ENCODE data around the gene PILRB. TPM values are rescaled to one million over a fixed set of nuclear protein-coding genes. Genes with fewer than 3 reads are reported as not detected.
"Not testable (repeated sequence)": the region's sequence is repeated elsewhere in the genome, so short reads cannot be mapped to it uniquely, and the experiment has no call there.

The PILRB gene
- total RNA-seq, 1 donor from 2014 or later = 4.2 TPM

DNA sequence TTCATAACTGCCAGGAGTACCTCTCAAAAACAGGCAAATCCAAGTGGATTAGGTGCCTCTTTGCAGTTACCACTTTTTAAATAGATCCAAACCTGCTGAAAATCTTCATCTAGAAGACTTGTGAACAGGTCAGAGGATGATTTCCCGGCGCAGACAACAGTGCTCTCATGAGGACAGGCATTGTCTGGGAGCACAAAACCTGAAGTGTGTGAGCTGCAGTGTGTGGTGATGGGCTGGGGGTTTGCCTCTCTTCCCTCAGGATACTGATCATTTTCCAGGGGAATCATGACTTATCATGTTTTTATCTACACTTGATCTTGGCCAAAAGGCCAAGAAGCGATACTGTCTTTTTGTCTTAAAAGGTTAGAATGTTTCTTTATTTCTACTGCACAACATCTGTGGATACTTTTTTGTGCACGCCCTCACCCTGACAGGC is 13.8 kb upstream of the PILRB start:
- H3K27me3 ChIP-seq (ENCODE audit: control insufficient read depth in 3 of 3, insufficient read depth in 3 of 3, low read length in 3 of 3); H3K9me3 ChIP-seq (ENCODE audit: control insufficient read depth in 3 of 3, low read length in 3 of 3); H3K4me3 ChIP-seq (ENCODE audit: low read length in 3 of 3): not testable (repeated sequence)
- Histone ChIP-seq H3K27ac (ENCODE audit: low read depth, low read length) (peak overlapping the region; percentile 79), H3K9ac (ENCODE audit: low read depth in 1 of 3, low read length in 3 of 3) (peak overlapping the region in 2 of 3 donors; percentile 3 to 33), H3K36me3 (ENCODE audit: control insufficient read depth in 3 of 3, insufficient read depth in 3 of 3, low read length in 3 of 3) (peaks cover 20 to 31% (median 24%) of the 10 kb centered on the region in 3 donors), H3K4me1 (ENCODE audit: control insufficient read depth in 3 of 3, insufficient read depth in 3 of 3, low read length in 3 of 3) (peaks cover 25 to 33% (median 28%) of the 10 kb centered on the region in 3 donors)

DNA sequence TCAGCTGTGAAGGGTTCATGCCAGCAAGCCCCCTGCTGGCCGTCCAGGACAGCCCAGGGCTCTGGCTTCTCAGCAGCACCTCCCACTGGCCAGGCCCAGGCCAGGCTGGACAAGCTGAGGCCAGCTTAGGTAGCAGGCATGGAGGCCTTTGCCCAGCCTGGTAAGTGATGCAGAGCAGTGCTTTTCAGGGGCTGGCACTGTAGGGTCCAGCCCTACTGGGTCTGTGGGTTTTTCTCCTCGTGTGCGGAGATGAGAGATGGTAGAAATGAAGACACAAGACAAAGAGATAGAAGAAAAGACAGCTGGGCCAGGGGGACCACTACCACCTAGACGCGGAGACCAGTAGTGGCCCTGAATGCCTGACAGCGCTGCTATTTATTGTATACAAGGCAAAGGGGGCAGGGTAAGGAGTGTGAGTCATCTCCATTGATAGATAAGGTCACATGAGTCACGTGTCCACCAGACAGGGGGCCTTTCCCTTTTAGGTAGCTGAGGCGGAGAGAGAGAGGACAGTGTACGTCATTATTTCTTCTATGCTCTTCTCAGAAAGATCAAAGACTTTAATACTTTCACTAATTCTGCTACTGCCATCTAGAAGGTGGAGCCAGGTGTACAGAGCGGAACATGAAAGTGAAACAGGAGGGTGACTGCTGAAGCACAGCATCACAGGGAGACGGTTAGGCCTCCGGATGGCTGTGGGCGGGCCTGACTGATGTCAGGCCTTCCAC is 13.2 kb upstream of the PILRB start:
- H3K9ac ChIP-seq (ENCODE audit: low read depth in 1 of 3, low read length in 3 of 3) = peak overlapping the region in 2 of 3 donors; percentile 40 to 50
- H3K9me3 ChIP-seq (ENCODE audit: control insufficient read depth in 3 of 3, low read length in 3 of 3); H3K27me3 ChIP-seq (ENCODE audit: control insufficient read depth in 3 of 3, insufficient read depth in 3 of 3, low read length in 3 of 3); H3K4me3 ChIP-seq (ENCODE audit: low read length in 3 of 3): not testable (repeated sequence)
- peak overlapping the region; percentile 79 for H3K27ac ChIP-seq (ENCODE audit: low read depth, low read length)
- peaks cover 26 to 36% (median 26%) of the 10 kb centered on the region in 3 donors for H3K36me3 ChIP-seq (ENCODE audit: control insufficient read depth in 3 of 3, insufficient read depth in 3 of 3, low read length in 3 of 3)
- H3K4me1 ChIP-seq (ENCODE audit: control insufficient read depth in 3 of 3, insufficient read depth in 3 of 3, low read length in 3 of 3) = peaks cover 25 to 33% (median 28%) of the 10 kb centered on the region in 3 donors

DNA sequence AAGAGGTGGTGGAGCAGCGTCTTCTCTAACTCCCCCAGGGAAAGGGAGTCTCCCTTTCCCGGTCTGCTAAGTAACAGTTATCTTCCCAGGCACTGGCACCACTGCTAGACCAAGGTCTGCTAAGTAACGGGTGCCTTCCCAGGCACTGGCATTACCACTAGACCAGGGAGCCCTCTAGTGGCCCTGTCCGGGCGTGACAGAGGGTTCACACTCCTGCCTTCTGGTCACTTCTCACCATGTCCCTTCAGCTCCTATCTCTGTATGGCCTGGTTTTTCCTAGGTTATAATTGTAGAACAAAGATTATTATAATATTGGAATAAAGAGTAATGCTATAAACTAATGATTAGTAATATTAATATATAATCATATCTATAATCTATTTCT is 12.6 kb upstream of the PILRB start:
- not testable (repeated sequence) for H3K9ac ChIP-seq (ENCODE audit: low read depth in 1 of 3, low read length in 3 of 3); H3K4me3 ChIP-seq (ENCODE audit: low read length in 3 of 3); H3K27me3 ChIP-seq (ENCODE audit: control insufficient read depth in 3 of 3, insufficient read depth in 3 of 3, low read length in 3 of 3); H3K9me3 ChIP-seq (ENCODE audit: control insufficient read depth in 3 of 3, low read length in 3 of 3)
- H3K36me3 ChIP-seq (ENCODE audit: control insufficient read depth in 3 of 3, insufficient read depth in 3 of 3, low read length in 3 of 3) = peaks cover 30 to 39% (median 30%) of the 10 kb centered on the region in 3 donors
- peak overlapping the region; percentile 79 for H3K27ac ChIP-seq (ENCODE audit: low read depth, low read length)
- H3K4me1 ChIP-seq (ENCODE audit: control insufficient read depth in 3 of 3, insufficient read depth in 3 of 3, low read length in 3 of 3) = peaks cover 25 to 33% (median 28%) of the 10 kb centered on the region in 3 donors

GRCh38 chr7:100346921-100347320 is 11.0 kb upstream of the PILRB start:
- Histone ChIP-seq H3K9me3 (ENCODE audit: control insufficient read depth in 3 of 3, low read length in 3 of 3) (no peaks in the 10 kb centered on the region), H3K27ac (ENCODE audit: low read depth, low read length) (peak overlapping the region; percentile 29), H3K4me1 (ENCODE audit: control insufficient read depth in 3 of 3, insufficient read depth in 3 of 3, low read length in 3 of 3) (peaks cover 25 to 28% (median 27%) of the 10 kb centered on the region in 3 donors), H3K9ac (ENCODE audit: low read depth in 1 of 3, low read length in 3 of 3) (no peak overlapping the region), H3K36me3 (ENCODE audit: control insufficient read depth in 3 of 3, insufficient read depth in 3 of 3, low read length in 3 of 3) (peaks cover 40 to 45% (median 43%) of the 10 kb centered on the region in 3 donors), H3K4me3 (ENCODE audit: low read length in 3 of 3) (no peak overlapping the region), H3K27me3 (ENCODE audit: control insufficient read depth in 3 of 3, insufficient read depth in 3 of 3, low read length in 3 of 3) (no peaks in the 10 kb centered on the region)

GRCh38 chr7:100348805-100349204 is 9.1 kb upstream of the PILRB start:
- Histone ChIP-seq H3K9ac (ENCODE audit: low read depth in 1 of 3, low read length in 3 of 3) (no peak overlapping the region), H3K27ac (ENCODE audit: low read depth, low read length) (no peak overlapping the region), H3K36me3 (ENCODE audit: control insufficient read depth in 3 of 3, insufficient read depth in 3 of 3, low read length in 3 of 3) (peaks cover 52 to 58% (median 53%) of the 10 kb centered on the region in 3 donors), H3K4me1 (ENCODE audit: control insufficient read depth in 3 of 3, insufficient read depth in 3 of 3, low read length in 3 of 3) (peaks cover 17% of the 10 kb centered on the region in 3 donors), H3K9me3 (ENCODE audit: control insufficient read depth in 3 of 3, low read length in 3 of 3) (no peaks in the 10 kb centered on the region), H3K4me3 (ENCODE audit: low read length in 3 of 3) (no peak overlapping the region), H3K27me3 (ENCODE audit: control insufficient read depth in 3 of 3, insufficient read depth in 3 of 3, low read length in 3 of 3) (no peaks in the 10 kb centered on the region)

GRCh38 chr7:100349757-100350156 is 8.2 kb upstream of the PILRB start:
- Histone ChIP-seq H3K36me3 (ENCODE audit: control insufficient read depth in 3 of 3, insufficient read depth in 3 of 3, low read length in 3 of 3) (peaks cover 60 to 67% (median 60%) of the 10 kb centered on the region in 3 donors), H3K9ac (ENCODE audit: low read depth in 1 of 3, low read length in 3 of 3) (no peak overlapping the region), H3K4me1 (ENCODE audit: control insufficient read depth in 3 of 3, insufficient read depth in 3 of 3, low read length in 3 of 3) (peaks cover 9 to 13% (median 9%) of the 10 kb centered on the region in 3 donors), H3K9me3 (ENCODE audit: control insufficient read depth in 3 of 3, low read length in 3 of 3) (no peaks in the 10 kb centered on the region), H3K27ac (ENCODE audit: low read depth, low read length) (no peak overlapping the region), H3K4me3 (ENCODE audit: low read length in 3 of 3) (no peak overlapping the region), H3K27me3 (ENCODE audit: control insufficient read depth in 3 of 3, insufficient read depth in 3 of 3, low read length in 3 of 3) (no peaks in the 10 kb centered on the region)

- no peak overlapping the region for H3K4me3 ChIP-seq (ENCODE audit: low read length in 3 of 3)
- H3K36me3 ChIP-seq (ENCODE audit: control insufficient read depth in 3 of 3, insufficient read depth in 3 of 3, low read length in 3 of 3) = peaks cover 70 to 82% (median 70%) of the 10 kb centered on the region in 3 donors
- no peak overlapping the region for H3K27ac ChIP-seq (ENCODE audit: low read depth, low read length)
- H3K4me1 ChIP-seq (ENCODE audit: control insufficient read depth in 3 of 3, insufficient read depth in 3 of 3, low read length in 3 of 3) = peaks cover 5 to 6% (median 6%) of the 10 kb centered on the region in 3 donors
- H3K27me3 ChIP-seq (ENCODE audit: control insufficient read depth in 3 of 3, insufficient read depth in 3 of 3, low read length in 3 of 3) = no peaks in the 10 kb centered on the region
- no peak overlapping the region for H3K9ac ChIP-seq (ENCODE audit: low read depth in 1 of 3, low read length in 3 of 3)
- H3K9me3 ChIP-seq (ENCODE audit: control insufficient read depth in 3 of 3, low read length in 3 of 3) = no peaks in the 10 kb centered on the region
These were observed 6.3 kb upstream of the PILRB start for GRCh38 chr7:100351657-100352058.

DNA sequence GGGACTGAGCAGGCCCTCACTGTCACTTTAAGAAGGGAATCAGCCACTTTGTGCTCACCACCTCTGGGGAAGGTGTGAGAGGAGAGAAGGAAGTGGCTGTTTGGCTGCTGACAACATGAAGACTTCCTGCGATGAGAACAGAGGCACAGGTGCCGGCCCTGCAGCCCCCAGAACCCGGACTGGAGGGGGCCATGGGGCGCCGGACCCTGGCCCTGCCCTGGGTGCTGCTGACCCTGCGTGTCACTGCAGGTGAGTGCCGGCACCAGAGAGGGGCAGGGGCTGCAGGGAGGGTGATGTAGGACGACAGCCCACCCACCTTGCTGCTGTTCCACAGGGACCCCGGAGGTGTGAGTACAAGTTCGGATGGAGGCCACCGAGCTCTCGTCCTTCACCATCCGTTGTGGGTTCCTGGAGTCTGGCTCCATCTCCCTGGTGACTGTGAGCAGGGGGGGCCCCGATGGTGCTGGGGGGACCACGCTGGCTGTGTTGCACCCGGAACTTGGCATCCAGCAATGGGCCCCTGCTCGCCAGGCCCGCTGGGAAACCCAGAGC is 5.6 kb upstream of the PILRB start:
- peaks cover 72 to 82% (median 72%) of the 10 kb centered on the region in 3 donors for H3K36me3 ChIP-seq (ENCODE audit: control insufficient read depth in 3 of 3, insufficient read depth in 3 of 3, low read length in 3 of 3)
- H3K9ac ChIP-seq (ENCODE audit: low read depth in 1 of 3, low read length in 3 of 3); H3K27ac ChIP-seq (ENCODE audit: low read depth, low read length); H3K9me3 ChIP-seq (ENCODE audit: control insufficient read depth in 3 of 3, low read length in 3 of 3); H3K4me1 ChIP-seq (ENCODE audit: control insufficient read depth in 3 of 3, insufficient read depth in 3 of 3, low read length in 3 of 3); H3K4me3 ChIP-seq (ENCODE audit: low read length in 3 of 3); H3K27me3 ChIP-seq (ENCODE audit: control insufficient read depth in 3 of 3, insufficient read depth in 3 of 3, low read length in 3 of 3): not testable (repeated sequence)

- Histone ChIP-seq H3K27ac (ENCODE audit: low read depth, low read length) (no peak overlapping the region), H3K4me1 (ENCODE audit: control insufficient read depth in 3 of 3, insufficient read depth in 3 of 3, low read length in 3 of 3) (no peaks in the 10 kb centered on the region), H3K27me3 (ENCODE audit: control insufficient read depth in 3 of 3, insufficient read depth in 3 of 3, low read length in 3 of 3) (no peaks in the 10 kb centered on the region), H3K4me3 (ENCODE audit: low read length in 3 of 3) (no peak overlapping the region), H3K36me3 (ENCODE audit: control insufficient read depth in 3 of 3, insufficient read depth in 3 of 3, low read length in 3 of 3) (peaks cover 68 to 77% (median 72%) of the 10 kb centered on the region in 3 donors), H3K9ac (ENCODE audit: low read depth in 1 of 3, low read length in 3 of 3) (no peak overlapping the region), H3K9me3 (ENCODE audit: control insufficient read depth in 3 of 3, low read length in 3 of 3) (no peaks in the 10 kb centered on the region)
These were observed 4.8 kb upstream of the PILRB start for GRCh38 chr7:100352984-100353684.

All from skeletal muscle tissue (tissue), 4 donors.